ENCODE data around the gene FAM161B. TPM values are rescaled to one million over a fixed set of nuclear protein-coding genes. Genes with fewer than 3 reads are reported as not detected.

FAM161B gene
- polyA plus RNA-seq, 3 donors = 0.76 to 1.4 (median 1.4) TPM

DNA sequence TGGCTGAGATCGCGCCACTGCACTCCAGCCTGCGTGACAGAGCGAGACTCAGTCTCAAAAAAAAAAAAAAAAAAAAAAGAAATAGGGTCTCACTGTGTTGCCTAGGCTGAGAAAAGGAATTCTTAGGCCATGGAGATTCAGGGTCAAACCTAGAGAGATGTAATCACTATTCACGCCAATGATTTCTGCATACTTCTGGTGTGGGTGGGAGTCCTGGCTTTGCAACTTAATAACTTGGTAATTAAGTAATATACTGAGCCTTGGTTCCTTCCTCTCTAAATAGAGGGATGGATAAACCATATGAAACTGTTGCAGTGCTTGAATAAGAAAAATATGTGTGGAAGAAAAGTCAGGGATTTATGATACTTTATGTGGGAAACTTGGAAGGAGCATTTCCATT lies 60.5 kb downstream of the FAM161B start:
- H4K20me1 ChIP-seq (ENCODE audit: insufficient read depth, low read length) = peaks cover 56% of the 10 kb centered on the region
- peaks cover 11 to 24% of the 10 kb centered on the region in 2 donors for H3K36me3 Mint-ChIP-seq
- peak overlapping the region in 1 of 7 donors; percentile 73 for H3K27ac Mint-ChIP-seq
- H3K4me2 ChIP-seq (replicated peaks; ENCODE audit: extremely low read depth, low read length, poor library complexity, severe bottlenecking) = no peak overlapping the region
- peaks cover 92% of the 10 kb centered on the region for H3K79me2 ChIP-seq (ENCODE audit: insufficient read depth, low read length)
- H3K9me3 ChIP-seq (replicated peaks in 1 of 2; ENCODE audit: control insufficient read depth in 1 of 2, insufficient read depth in 1 of 2, low read length in 2 of 2) = no peaks in the 10 kb centered on the region
- no peak for TF ChIP-seq CTCF (IDR thresholded peaks at IDR 0.05)
- H3K36me3 ChIP-seq (replicated peaks in 1 of 2; ENCODE audit: control insufficient read depth in 1 of 2, insufficient read depth in 2 of 2, low read length in 2 of 2) = peaks cover 19 to 28% of the 10 kb centered on the region in 2 donors
- H3K4me1 ChIP-seq (ENCODE audit: control insufficient read depth in 1 of 2, insufficient read depth in 2 of 2, low read length in 2 of 2) = peaks cover 19 to 25% of the 10 kb centered on the region in 2 donors
- no peak overlapping the region for H3K9ac ChIP-seq (ENCODE audit: insufficient read depth, low read length, poor library complexity, severe bottlenecking)
- H3K4me3 ChIP-seq (replicated peaks in 1 of 3; ENCODE audit: low read depth in 2 of 3, low read length in 3 of 3) = no peak overlapping the region
- no peak overlapping the region for H3K27ac ChIP-seq (ENCODE audit: low read depth in 1 of 2, low read length in 2 of 2)
- H2AFZ ChIP-seq (ENCODE audit: insufficient read depth, low read depth, low read length, poor library complexity, severe bottlenecking) = no peak overlapping the region
- DNase-seq = no peak
- H3K4me3 Mint-ChIP-seq = no peak overlapping the region
- no CpG with 5 or more reads among the region's 5 CpGs for WGBS (ENCODE audit: insufficient coverage)
- H3K9me3 Mint-ChIP-seq = no peaks in the 10 kb centered on the region
- intact Hi-C loops (cut with micrococcal nuclease) = loop anchor here in 1 of 2 donors (5.0 kb wide), 1 partner anchor 37 kb away; the partner anchor contains the start of gene PTGR2
- no peaks in the 10 kb centered on the region for H3K27me3 ChIP-seq (ENCODE audit: control insufficient read depth in 2 of 2, insufficient read depth in 2 of 2, low read length in 2 of 2)
- no peaks in the 10 kb centered on the region for H3K27me3 Mint-ChIP-seq (ENCODE audit: low read depth in 3 of 3)
- peaks cover 31% of the 10 kb centered on the region for H3K4me1 Mint-ChIP-seq

- Histone ChIP-seq H3K36me3 (replicated peaks in 1 of 2; ENCODE audit: control insufficient read depth in 1 of 2, insufficient read depth in 2 of 2, low read length in 2 of 2) (peaks cover 16 to 24% of the 10 kb centered on the region in 2 donors), H3K4me2 (replicated peaks; ENCODE audit: extremely low read depth, low read length, poor library complexity, severe bottlenecking) (no peak overlapping the region)
- no peak overlapping the region for H3K4me3 Mint-ChIP-seq
These were observed 60.9 kb downstream of the FAM161B start for GRCh38 chr14:73888971-73889370.

More at GRCh38 chr14:73888971-73889370, 60.9 kb downstream of the FAM161B start:
- Histone ChIP-seq H3K4me1 (ENCODE audit: control insufficient read depth in 1 of 2, insufficient read depth in 2 of 2, low read length in 2 of 2) (peaks cover 19 to 25% of the 10 kb centered on the region in 2 donors), H3K79me2 (ENCODE audit: insufficient read depth, low read length) (peaks cover 88% of the 10 kb centered on the region), H2AFZ (ENCODE audit: insufficient read depth, low read depth, low read length, poor library complexity, severe bottlenecking) (no peak overlapping the region), H3K27me3 (ENCODE audit: control insufficient read depth in 2 of 2, insufficient read depth in 2 of 2, low read length in 2 of 2) (no peaks in the 10 kb centered on the region), H3K9ac (ENCODE audit: insufficient read depth, low read length, poor library complexity, severe bottlenecking) (no peak overlapping the region), H3K9me3 (replicated peaks in 1 of 2; ENCODE audit: control insufficient read depth in 1 of 2, insufficient read depth in 1 of 2, low read length in 2 of 2) (no peaks in the 10 kb centered on the region), H4K20me1 (ENCODE audit: insufficient read depth, low read length) (peaks cover 52% of the 10 kb centered on the region), H3K4me3 (replicated peaks in 1 of 3; ENCODE audit: low read depth in 2 of 3, low read length in 3 of 3) (no peak overlapping the region), H3K27ac (ENCODE audit: low read depth in 1 of 2, low read length in 2 of 2) (peak overlapping the region in 1 of 2 donors; percentile 89)
- no peak for TF ChIP-seq CTCF (IDR thresholded peaks at IDR 0.05)
- Mint-ChIP-seq H3K4me1 (peaks cover 31% of the 10 kb centered on the region), H3K36me3 (peaks cover 8 to 20% of the 10 kb centered on the region in 2 donors), H3K9me3 (no peaks in the 10 kb centered on the region), H3K27me3 (ENCODE audit: low read depth in 3 of 3) (no peaks in the 10 kb centered on the region), H3K27ac (peak overlapping the region in 2 of 7 donors; percentile 73 to 94)
- no peak for DNase-seq
- intact Hi-C loops (cut with micrococcal nuclease) = loop anchor here in 1 of 2 donors (5.0 kb wide), 1 partner anchor 37 kb away; the partner anchor contains the start of gene PTGR2
- WGBS (ENCODE audit: insufficient coverage) = no CpG with 5 or more reads among the region's 2 CpGs
